RPMI7951 (cell line): ENCODE measurements around the gene MUC22. TPM values are rescaled to one million over a fixed set of nuclear protein-coding genes. Genes with fewer than 3 reads are reported as not detected.
"Not testable (repeated sequence)": the region's sequence is repeated elsewhere in the genome, so short reads cannot be mapped to it uniquely, and the experiment has no call there.

Experiments
- DNase-seq: peaks from one replicate; pipeline ENCODE4 v3.0.0-alpha.2; 2012; ENCODE audit warnings: low read depth
- total RNA-seq: library from RNA; depleted of rRNA; stranded (reverse); fragments of >200 nt; shearing (Covaris generic); gene quantifications from 2 replicates; pipeline ENCODE4 v1.2.3, GENCODE V29; 2014; rRNA removed

Gene MUC22
- not detected in 2 replicates for total RNA-seq

DNA sequence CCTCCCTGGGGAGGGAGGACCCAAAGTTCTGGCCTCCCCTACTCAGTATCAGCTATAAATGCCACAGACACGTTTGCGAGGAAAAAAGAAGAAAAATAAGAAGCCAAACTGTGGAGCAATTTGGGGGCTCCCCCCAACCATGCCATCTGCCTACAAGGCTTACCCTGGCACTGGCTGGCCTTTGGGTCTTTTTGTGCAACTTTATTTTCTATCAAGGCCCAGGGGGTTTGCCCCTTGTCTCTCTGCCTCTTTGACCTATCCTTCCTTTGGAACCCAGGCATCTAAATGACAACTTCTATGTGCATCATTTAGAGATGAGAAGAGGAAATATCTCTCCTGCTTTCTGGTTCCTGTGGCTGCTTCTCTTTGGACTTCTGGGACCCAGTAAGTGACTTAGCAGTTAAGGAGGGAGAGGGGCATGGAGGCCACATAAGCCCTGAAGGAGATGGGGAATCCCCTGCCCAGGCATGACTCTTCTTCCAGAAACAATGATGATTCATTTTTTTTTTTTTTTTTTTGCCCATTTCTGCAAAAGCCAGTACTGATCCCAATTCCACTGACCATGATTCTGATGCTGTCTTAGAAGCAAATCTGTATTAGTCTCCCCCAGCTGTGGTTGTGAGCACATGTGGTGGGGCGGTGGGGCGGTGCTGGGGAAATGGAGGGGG lies at the start of gene MUC22:
MUC22 (plus strand) TSS at position 82 of the 668 bp plus-strand sequence; CDS start at position 315, 233 bp downstream.
- DNase-seq: peak; percentile 74

- DNase-seq: no peak
These were observed 49.2 kb upstream of the MUC22 start for GRCh38 chr6:30960907-30961673.

DNA sequence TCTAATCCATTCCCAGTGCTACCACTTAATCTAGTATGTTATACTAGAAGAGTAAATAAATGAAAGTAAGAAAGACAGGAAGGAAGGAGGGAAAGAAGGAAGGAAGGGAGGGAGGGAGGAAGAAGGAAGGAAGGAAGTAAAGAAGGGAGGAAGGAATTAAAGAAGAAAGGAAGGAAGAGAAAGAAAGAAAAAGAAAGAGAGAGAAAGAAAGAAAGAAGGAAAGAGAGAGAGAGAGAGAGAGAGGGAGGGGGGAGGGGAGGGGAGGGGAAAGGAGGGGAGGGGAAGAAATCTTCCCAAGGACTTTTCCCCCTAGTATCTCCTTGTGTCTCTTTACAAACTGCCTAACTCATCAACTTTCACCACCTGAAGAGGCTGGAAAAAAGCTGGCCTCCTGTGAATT lies 47.6 kb upstream of the MUC22 start:
- DNase-seq: no peak

DNA sequence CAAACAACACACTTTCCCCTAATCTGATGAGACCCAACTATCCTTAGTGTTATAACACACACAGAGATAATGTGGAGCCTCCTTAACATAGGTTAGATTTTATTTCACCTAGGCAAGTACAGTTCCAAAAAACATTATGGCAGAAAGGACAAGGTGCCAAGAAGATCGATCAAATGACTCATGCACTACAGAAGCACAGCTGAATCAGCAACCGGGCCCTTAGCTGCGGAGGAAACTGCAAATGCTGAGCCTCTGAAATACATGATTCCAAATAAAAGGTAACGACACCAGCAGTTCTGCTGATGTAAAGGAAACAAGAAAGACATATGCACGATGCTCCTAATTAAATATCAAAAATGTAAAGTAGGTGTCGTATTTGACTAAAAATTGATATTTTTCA lies 46.6 kb upstream of the MUC22 start:
- peak; percentile 43 for DNase-seq

- DNase-seq: peak; percentile 44
These were observed 46.2 kb upstream of the MUC22 start for GRCh38 chr6:30964075-30964474.

DNA sequence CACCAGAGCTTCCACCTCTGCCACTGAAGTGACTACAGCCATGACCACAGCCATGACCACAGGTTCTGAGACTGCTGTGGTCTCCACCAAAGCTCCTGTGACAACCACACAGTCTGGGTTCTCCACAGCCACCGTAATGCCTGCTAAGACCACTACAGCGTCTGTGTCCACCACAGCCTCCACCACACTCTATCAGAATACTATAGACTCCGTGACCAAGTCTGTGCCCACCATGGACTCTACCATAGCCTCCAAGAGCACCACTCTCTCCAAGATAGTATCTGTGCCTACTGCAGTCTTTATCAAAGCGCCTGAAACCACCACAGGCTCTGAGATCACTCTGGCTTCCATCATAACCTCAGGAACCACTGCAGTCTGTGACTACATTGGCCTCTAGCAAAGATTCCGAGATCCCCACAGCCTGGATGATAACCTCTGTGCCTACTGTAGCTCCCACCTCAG lies 45.1 kb upstream of the MUC22 start:
- DNase-seq: no peak

GRCh38 chr6:30966154-30966553 lies 44.1 kb upstream of the MUC22 start:
- DNase-seq: no peak

DNA sequence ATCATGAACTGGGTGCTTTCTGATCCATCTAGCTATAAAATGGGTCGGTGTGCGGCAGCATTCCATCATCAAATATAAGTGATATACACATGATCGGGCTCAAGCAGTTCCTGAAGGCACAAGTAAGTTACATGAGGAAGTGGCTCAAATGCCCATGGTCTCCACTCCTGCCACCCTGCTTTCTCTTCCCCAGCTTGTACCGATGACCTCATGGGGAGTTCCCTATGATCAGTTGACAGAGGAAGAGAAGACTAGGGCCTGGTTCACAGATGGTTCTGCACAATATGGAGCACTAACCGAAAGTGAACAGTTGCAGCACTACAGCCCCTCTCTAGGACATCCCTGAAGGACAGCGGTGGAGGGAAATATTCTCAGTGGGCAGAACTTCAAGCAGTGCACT lies 41.1 kb upstream of the MUC22 start:
- not testable (repeated sequence) for DNase-seq

GRCh38 chr6:30970946-30971345 lies 39.3 kb upstream of the MUC22 start:
- no peak for DNase-seq

- DNase-seq: peak; percentile 52
These were observed 37.5 kb upstream of the MUC22 start for GRCh38 chr6:30972816-30973215.

DNA sequence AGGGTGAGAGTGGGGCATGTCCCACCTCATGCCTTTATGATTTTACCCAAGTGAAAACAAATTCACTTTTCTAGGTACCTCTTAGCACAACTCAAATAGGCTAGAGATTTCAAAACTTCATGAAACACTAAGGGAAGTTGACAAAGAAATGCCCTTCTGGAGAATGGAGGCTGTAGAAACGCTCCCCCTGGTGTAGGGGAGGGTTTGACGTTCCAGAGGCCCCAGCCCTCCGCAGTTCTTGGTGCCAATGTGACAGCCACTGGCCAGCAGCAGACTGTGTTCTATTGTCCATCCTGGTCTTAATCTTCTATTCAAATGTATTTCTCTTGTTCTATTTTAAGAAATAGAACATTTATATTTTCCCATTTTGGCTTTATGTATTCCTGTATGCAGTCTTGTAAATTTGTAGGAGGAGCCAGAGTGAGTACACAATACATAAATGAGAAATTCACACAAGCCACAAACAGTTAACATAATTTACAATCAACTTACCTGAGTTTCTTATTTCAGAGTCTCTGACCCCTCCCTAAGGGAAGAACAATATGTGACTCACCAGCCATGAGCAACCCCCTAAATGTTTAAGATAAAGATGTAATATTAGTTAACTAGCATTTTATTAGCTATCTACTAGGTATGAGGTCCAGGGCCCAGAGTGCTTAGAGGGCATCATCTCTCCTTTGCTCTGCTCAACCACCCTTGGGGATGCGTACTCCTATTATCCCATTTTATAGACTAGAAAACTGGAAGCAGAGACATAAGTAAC lies 35.6 kb upstream of the MUC22 start:
- DNase-seq: no peak

- DNase-seq: no peak
These were observed 31.1 kb upstream of the MUC22 start for GRCh38 chr6:30979141-30979540.

GRCh38 chr6:30979690-30980089 lies 30.6 kb upstream of the MUC22 start:
- DNase-seq: no peak

DNA sequence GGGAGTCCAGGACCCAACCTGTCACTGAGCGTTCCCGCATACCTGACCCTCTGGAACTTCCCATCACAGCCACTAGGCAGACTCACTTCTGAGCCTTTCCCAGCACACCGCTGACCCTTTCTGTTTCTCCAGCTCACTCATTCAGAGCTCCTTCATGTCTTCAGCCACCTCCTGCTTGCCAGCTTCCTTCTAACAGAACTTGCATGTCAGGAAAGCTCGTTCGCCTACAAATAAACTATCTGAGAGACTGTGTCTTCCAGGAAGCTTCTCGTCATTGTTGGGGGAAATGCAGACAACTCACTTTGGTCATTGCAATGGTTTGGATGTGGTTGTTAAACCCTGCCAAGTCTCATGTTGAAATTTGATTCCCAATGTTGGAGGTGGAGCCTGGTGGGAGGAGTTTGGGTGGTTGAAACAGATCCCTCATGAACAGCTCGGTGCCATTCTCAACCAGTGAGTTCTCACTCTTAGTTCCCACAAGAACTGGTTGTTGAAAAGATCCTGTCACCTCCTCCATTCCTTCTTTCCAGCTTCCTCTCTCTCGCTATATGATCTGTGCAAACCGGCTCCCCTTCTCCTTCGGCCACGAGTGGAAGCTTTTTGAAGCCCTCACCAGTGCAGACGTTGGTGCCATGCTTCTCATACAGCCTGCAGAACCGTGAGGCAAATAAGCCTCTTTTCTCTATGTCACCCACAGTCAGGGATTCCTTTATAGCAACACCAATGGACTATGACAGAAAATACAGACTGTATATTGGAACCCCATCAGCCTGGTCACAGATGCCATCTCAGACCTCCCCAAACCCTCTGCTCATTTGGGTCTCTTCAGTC lies 28.1 kb upstream of the MUC22 start:
- DNase-seq: peak; percentile 83

DNA sequence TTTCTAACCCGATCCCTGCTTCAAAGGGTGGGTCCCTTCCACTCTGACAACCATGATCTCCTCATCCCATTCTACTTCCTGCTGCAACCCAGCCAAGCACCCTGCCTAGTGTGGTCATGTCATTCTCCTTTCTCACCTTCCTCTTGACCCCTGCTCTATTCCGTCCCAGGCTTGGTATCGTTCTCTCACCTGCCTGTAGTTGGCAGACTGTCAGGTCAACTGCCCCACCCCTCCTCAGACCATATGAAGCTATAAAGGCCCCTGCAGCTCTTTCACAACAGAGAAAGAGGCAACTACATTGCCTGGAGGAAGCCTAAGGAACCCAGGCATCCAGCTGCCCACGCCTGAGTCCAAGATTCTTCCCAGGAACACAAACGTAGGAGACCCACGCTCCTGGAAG lies 26.8 kb upstream of the MUC22 start, which contains the start of gene MUC21:
MUC21 (plus strand) TSS at position 280 of the 400 bp plus-strand sequence. CDS start 241 bp downstream, outside the sequence.
- no peak for DNase-seq

GRCh38 chr6:30985490-30985889 lies 24.8 kb upstream of the MUC22 start:
- no peak for DNase-seq

DNA sequence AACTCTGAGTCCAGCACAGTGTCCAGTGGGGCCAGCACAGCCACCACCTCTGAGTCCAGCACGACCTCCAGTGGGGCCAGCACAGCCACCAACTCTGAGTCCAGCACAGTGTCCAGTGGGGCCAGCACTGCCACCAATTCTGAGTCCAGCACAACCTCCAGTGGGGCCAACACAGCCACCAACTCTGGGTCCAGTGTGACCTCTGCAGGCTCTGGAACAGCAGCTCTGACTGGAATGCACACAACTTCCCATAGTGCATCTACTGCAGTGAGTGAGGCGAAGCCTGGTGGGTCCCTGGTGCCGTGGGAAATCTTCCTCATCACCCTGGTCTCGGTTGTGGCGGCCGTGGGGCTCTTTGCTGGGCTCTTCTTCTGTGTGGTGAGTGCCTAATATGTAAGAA lies 23.0 kb upstream of the MUC22 start:
- no peak for DNase-seq

DNA sequence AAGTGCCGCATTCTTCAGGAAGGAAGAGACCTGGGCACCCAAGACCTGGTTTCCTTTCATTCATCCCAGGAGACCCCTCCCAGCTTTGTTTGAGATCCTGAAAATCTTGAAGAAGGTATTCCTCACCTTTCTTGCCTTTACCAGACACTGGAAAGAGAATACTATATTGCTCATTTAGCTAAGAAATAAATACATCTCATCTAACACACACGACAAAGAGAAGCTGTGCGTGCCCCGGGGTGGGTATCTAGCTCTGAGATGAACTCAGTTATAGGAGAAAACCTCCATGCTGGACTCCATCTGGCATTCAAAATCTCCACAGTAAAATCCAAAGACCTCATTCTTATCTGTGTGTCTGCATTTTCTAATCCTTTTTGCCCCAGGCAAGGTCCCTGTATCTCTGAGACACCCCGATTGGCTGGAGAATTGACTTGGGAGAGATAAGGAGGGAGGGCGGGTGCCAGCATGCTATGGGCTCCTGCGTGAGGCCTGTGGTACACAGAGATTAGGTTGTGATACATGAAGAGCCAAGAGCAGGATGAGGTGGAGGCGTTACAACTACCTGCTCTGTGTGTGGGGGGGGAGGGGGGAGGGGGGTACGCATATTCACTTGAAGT lies 22.0 kb upstream of the MUC22 start:
- DNase-seq: no peak

DNA sequence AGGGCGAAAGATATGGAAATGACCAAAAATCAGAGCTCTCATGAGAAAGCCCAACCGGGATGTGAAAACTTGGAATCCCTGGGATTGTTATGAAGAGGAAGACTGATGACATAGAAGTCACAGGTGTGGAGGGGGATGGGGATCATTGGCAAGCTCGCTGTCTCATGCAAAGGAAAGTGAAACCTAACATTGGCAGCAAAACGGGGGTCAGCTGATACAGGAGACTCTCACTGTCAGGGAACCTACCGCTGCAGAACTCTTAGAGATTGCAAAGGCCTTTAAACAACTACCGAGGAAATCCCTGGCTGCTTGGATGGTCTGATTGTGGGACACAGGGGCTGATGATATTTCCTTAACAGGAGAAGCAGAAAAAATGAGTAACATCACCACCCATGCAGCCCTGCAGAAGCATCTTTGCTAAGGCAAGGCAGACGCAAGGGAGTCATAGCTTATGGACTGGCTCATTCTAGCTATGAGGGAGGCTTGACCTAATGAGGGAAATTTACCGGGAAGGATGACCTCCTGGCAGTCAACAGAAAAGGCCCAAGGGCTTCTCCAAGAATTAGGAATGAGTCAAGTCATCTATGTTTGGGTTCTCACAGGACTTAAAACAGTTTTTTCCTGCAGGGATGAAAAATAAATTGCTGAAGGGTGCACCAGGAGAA lies 19.7 kb upstream of the MUC22 start:
- DNase-seq: peak; percentile 41

DNA sequence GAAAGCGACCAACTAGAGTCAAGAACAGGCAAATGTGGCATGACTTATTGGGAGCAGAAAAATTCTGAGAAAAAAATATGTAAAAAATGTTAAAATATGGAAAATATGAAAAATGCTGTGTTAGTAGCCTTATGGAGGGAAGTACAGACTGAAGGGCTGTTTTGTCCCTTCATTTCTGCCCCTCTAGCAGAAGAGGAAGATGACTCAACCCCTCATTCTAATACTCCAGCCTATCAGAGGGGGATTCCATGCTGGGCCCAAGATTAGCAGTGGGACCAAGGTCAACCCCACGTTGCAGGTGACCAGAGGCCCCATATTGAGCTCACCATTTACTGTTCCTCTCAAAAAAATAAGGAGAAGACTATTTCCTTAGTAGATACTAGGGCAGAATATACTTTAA lies 18.4 kb upstream of the MUC22 start:
- DNase-seq: no peak
